Esophagus squamous epithelium (tissue), 4 donors: Measurements from ENCODE around the gene PPARG.

Source experiments
- CTCF ChIP-seq, 6 experiments: fragments of 450-650 bp in 4 of 6; fragments of 200-600 bp in 2 of 6; sonication (generic) in 2 of 6; IDR thresholded peaks; one replicate each; pipeline ENCODE4 v1.5.1; 2016 to 2019; ENCODE audit warnings: antibody characterized with exemption in 6 of 6, mild to moderate bottlenecking in 4 of 6, moderate library complexity in 4 of 6
- POLR2A ChIP-seq, 4 donors: fragments of 450-650 bp; IDR thresholded peaks; one replicate each; pipeline ENCODE4 v1.6.1; 2017; ENCODE audit warnings: antibody characterized with exemption in 4 of 4, mild to moderate bottlenecking in 4 of 4, moderate library complexity in 3 of 4

- no peak for TF ChIP-seq CTCF (IDR thresholded peaks at IDR 0.05)
- no peak for TF ChIP-seq POLR2A (IDR thresholded peaks at IDR 0.05)
These were observed 175.3 kb downstream of the PPARG start for GRCh38 chr3:12464181-12464580.
